ENCODE data around the gene MYO16. TPM values are rescaled to one million over a fixed set of nuclear protein-coding genes. Genes with fewer than 3 reads are reported as not detected.

The MYO16 gene
- total and polyA plus RNA-seq, 2 donors (not counting 1 experiment from before 2014, with no cell fraction given): under 0.01 to 0.01 TPM

- Histone ChIP-seq H3K27me3 (ENCODE audit: control insufficient read depth, insufficient read depth, low read length) (no peaks in the 10 kb centered on the region), H2AFZ (ENCODE audit: low read length) (no peak overlapping the region), H3K9me3 (ENCODE audit: control insufficient read depth, insufficient read depth, low read depth, low read length) (no peaks in the 10 kb centered on the region), H3K4me2 (ENCODE audit: extremely low read depth, insufficient read depth, low read length) (no peak overlapping the region), H4K20me1 (ENCODE audit: control insufficient read depth, extremely low read depth, insufficient read depth, low read length) (no peaks in the 10 kb centered on the region), H3K4me1 (ENCODE audit: control insufficient read depth, extremely low read depth, insufficient read depth, low read length) (no peaks in the 10 kb centered on the region), H3K27ac (ENCODE audit: insufficient read depth, low read length) (no peak overlapping the region), H3K79me2 (ENCODE audit: control insufficient read depth, insufficient read depth, low read length) (no peaks in the 10 kb centered on the region), H3K9ac (ENCODE audit: insufficient read depth, low read length) (no peak overlapping the region), H3K4me3 (replicated peaks in 1 of 4; ENCODE audit: control extremely low read depth in 1 of 4, insufficient read depth in 1 of 4, low read depth in 3 of 4, low read length in 4 of 4) (no peak overlapping the region), H3K36me3 (ENCODE audit: control insufficient read depth, insufficient read depth, low read length) (no peaks in the 10 kb centered on the region)
- DNase-seq (ENCODE audit: low read depth in 2 of 2): no peak
- TF ChIP-seq CTCF (conservative IDR thresholded peaks at IDR 0.05 in 1 of 2, IDR thresholded peaks at IDR 0.05 in 1 of 2; ENCODE audit: low read depth in 1 of 2, low read length in 2 of 2) (no peak), EZH2 (IDR thresholded peaks at IDR 0.05; ENCODE audit: low read length, missing control alignments) (no peak)
These were observed 187.0 kb downstream of the MYO16 start for GRCh38 chr13:108816375-108816774.

- Histone ChIP-seq H3K4me2 (ENCODE audit: extremely low read depth, insufficient read depth, low read length) (no peak overlapping the region), H3K9me3 (ENCODE audit: control insufficient read depth, insufficient read depth, low read depth, low read length) (no peaks in the 10 kb centered on the region), H3K9ac (ENCODE audit: insufficient read depth, low read length) (no peak overlapping the region), H3K4me3 (replicated peaks in 1 of 4; ENCODE audit: control extremely low read depth in 1 of 4, insufficient read depth in 1 of 4, low read depth in 3 of 4, low read length in 4 of 4) (no peak overlapping the region), H3K27ac (ENCODE audit: insufficient read depth, low read length) (no peak overlapping the region), H4K20me1 (ENCODE audit: control insufficient read depth, extremely low read depth, insufficient read depth, low read length) (no peaks in the 10 kb centered on the region), H3K4me1 (ENCODE audit: control insufficient read depth, extremely low read depth, insufficient read depth, low read length) (no peaks in the 10 kb centered on the region), H3K79me2 (ENCODE audit: control insufficient read depth, insufficient read depth, low read length) (no peaks in the 10 kb centered on the region), H2AFZ (ENCODE audit: low read length) (no peak overlapping the region), H3K36me3 (ENCODE audit: control insufficient read depth, insufficient read depth, low read length) (no peaks in the 10 kb centered on the region), H3K27me3 (ENCODE audit: control insufficient read depth, insufficient read depth, low read length) (no peaks in the 10 kb centered on the region)
- no peak for DNase-seq (ENCODE audit: low read depth in 2 of 2)
- no peak for TF ChIP-seq EZH2 (IDR thresholded peaks at IDR 0.05; ENCODE audit: low read length, missing control alignments)
- TF ChIP-seq CTCF (conservative IDR thresholded peaks at IDR 0.05 in 1 of 2, IDR thresholded peaks at IDR 0.05 in 1 of 2; ENCODE audit: low read depth in 1 of 2, low read length in 2 of 2): no peak
These were observed 198.2 kb downstream of the MYO16 start for GRCh38 chr13:108827646-108828045.

- Histone ChIP-seq H3K79me2 (ENCODE audit: control insufficient read depth, insufficient read depth, low read length) (no peaks in the 10 kb centered on the region), H3K27ac (ENCODE audit: insufficient read depth, low read length) (no peak overlapping the region), H3K9ac (ENCODE audit: insufficient read depth, low read length) (no peak overlapping the region), H3K9me3 (ENCODE audit: control insufficient read depth, insufficient read depth, low read depth, low read length) (no peaks in the 10 kb centered on the region), H3K4me3 (replicated peaks in 1 of 4; ENCODE audit: control extremely low read depth in 1 of 4, insufficient read depth in 1 of 4, low read depth in 3 of 4, low read length in 4 of 4) (no peak overlapping the region), H3K4me2 (ENCODE audit: extremely low read depth, insufficient read depth, low read length) (no peak overlapping the region), H3K4me1 (ENCODE audit: control insufficient read depth, extremely low read depth, insufficient read depth, low read length) (no peaks in the 10 kb centered on the region), H3K27me3 (ENCODE audit: control insufficient read depth, insufficient read depth, low read length) (no peaks in the 10 kb centered on the region), H2AFZ (ENCODE audit: low read length) (no peak overlapping the region), H3K36me3 (ENCODE audit: control insufficient read depth, insufficient read depth, low read length) (no peaks in the 10 kb centered on the region), H4K20me1 (ENCODE audit: control insufficient read depth, extremely low read depth, insufficient read depth, low read length) (no peaks in the 10 kb centered on the region)
- DNase-seq (ENCODE audit: low read depth in 2 of 2): no peak
- TF ChIP-seq CTCF (conservative IDR thresholded peaks at IDR 0.05 in 1 of 2, IDR thresholded peaks at IDR 0.05 in 1 of 2; ENCODE audit: low read depth in 1 of 2, low read length in 2 of 2) (no peak), EZH2 (IDR thresholded peaks at IDR 0.05; ENCODE audit: low read length, missing control alignments) (no peak)
These were observed 198.8 kb downstream of the MYO16 start for GRCh38 chr13:108828086-108828815.
